Thoracic aorta (tissue), 2 donors: ENCODE measurements around the gene LRRK1. TPM values are rescaled to one million over a fixed set of nuclear protein-coding genes. Genes with fewer than 3 reads are reported as not detected.

Source experiments
- ATAC-seq: fragments of 150-250 bp; one replicate; pipeline ENCODE4 v1.8.0; 2017; ENCODE audit warnings: low read depth; ENCODE audit not compliant: insufficient number of reproducible peaks, low FRiP score
- DNase-seq: peaks from one replicate; pipeline ENCODE4 v3.0.0-alpha.2; 2020; ENCODE audit warnings: low spot score
- H3K27ac ChIP-seq, 2 donors: fragments of 200-600 bp; sonication (generic); 1 replicate in 1 of 2; 2 replicates in 1 of 2; pipeline ENCODE4 v1.5.1; 2016; ENCODE audit warnings: mild to moderate bottlenecking in 2 of 2, moderate library complexity in 2 of 2
- H3K27me3 ChIP-seq: fragments of 200-600 bp; sonication (generic); replicated peaks from 2 replicates; pipeline ENCODE4 v1.6.0; 2016; ENCODE audit warnings: mild to moderate bottlenecking; ENCODE audit not compliant: insufficient read depth
- H3K36me3 ChIP-seq: fragments of 200-600 bp; sonication (generic); one replicate; pipeline ENCODE4 v1.5.1; 2016
- H3K4me1 ChIP-seq, 2 donors: fragments of 200-600 bp; sonication (generic); 1 replicate in 1 of 2; 2 replicates in 1 of 2; pipeline versions ENCODE4 v1.5.1 to v1.6.0; 2016; ENCODE audit warnings: low read depth in 2 of 2, mild to moderate bottlenecking in 1 of 2; ENCODE audit not compliant: control insufficient read depth in 1 of 2
- H3K4me3 ChIP-seq: fragments of 200-600 bp; sonication (generic); 2 replicates; pipeline ENCODE4 v1.5.1; 2016; ENCODE audit warnings: mild to moderate bottlenecking
- H3K9me3 ChIP-seq: fragments of 200-600 bp; sonication (generic); 2 replicates; pipeline ENCODE4 v1.5.1; 2016
- total RNA-seq, 2 donors: library from RNA; depleted of rRNA; stranded (reverse); fragments of >200 nt; gene quantifications; one replicate each; pipeline versions ENCODE4 v1.1.0 to v1.2.3, GENCODE V29; 2016
- TF ChIP-seq, protein P1 (sequence below): fragments of 200-600 bp; sonication (generic); IDR thresholded peaks from one replicate; pipeline ENCODE4 v1.5.1; 2019; ENCODE audit warnings: antibody characterized with exemption

LRRK1 gene
- total RNA-seq, 2 donors from 2014 or later: 17.2 to 47.1 TPM

DNA sequence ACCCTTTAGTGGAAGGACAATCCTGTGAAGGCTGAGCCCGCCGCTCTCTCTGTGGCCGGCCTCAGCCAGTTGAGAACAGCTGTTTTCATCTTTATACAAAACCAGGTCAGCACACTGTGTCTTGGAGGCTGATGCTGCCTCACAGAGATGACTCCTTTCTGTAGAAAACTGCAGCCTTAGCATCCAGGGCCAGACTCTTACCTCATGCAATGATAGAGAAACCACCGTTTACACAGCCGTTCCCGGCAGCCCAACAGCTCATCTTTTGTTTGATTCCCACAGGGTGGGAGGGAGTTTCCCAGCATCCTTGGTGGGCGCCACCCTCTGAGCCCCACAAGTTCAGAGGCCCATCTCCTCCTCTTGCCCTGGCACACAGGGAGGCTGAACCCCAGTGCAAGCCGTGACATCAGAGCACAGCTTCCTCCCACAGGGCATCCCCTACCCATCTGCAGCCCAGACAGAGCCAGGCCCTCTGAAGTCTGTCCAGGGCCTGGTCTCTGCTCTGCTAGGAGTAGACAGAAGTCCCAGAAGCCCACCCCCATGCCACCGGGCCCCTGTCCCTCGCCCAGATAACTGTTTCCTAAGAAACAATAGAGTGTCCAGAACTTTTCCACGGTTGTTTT lies 105.0 kb downstream of the LRRK1 start:
- no peaks in the 10 kb centered on the region for H3K27me3 ChIP-seq
- TF ChIP-seq, protein P1, sequence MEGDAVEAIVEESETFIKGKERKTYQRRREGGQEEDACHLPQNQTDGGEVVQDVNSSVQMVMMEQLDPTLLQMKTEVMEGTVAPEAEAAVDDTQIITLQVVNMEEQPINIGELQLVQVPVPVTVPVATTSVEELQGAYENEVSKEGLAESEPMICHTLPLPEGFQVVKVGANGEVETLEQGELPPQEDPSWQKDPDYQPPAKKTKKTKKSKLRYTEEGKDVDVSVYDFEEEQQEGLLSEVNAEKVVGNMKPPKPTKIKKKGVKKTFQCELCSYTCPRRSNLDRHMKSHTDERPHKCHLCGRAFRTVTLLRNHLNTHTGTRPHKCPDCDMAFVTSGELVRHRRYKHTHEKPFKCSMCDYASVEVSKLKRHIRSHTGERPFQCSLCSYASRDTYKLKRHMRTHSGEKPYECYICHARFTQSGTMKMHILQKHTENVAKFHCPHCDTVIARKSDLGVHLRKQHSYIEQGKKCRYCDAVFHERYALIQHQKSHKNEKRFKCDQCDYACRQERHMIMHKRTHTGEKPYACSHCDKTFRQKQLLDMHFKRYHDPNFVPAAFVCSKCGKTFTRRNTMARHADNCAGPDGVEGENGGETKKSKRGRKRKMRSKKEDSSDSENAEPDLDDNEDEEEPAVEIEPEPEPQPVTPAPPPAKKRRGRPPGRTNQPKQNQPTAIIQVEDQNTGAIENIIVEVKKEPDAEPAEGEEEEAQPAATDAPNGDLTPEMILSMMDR: no peak
- no peaks in the 10 kb centered on the region for H3K9me3 ChIP-seq
- peaks cover 4% of the 10 kb centered on the region for H3K36me3 ChIP-seq
- no peaks in the 10 kb centered on the region for H3K4me1 ChIP-seq
- ATAC-seq (no peak), DNase-seq (no peak)
- H3K4me3 ChIP-seq: no peak overlapping the region
- H3K27ac ChIP-seq: no peak overlapping the region

GRCh38 chr15:101024706-101025500 lies 105.7 kb downstream of the LRRK1 start:
- Histone ChIP-seq H3K27ac (no peak overlapping the region), H3K4me1 (no peaks in the 10 kb centered on the region), H3K36me3 (peaks cover 6% of the 10 kb centered on the region), H3K27me3 (no peaks in the 10 kb centered on the region), H3K9me3 (no peaks in the 10 kb centered on the region), H3K4me3 (no peak overlapping the region)
- TF ChIP-seq, protein P1: no peak
- no peak for ATAC-seq
- DNase-seq: no peak

DNA sequence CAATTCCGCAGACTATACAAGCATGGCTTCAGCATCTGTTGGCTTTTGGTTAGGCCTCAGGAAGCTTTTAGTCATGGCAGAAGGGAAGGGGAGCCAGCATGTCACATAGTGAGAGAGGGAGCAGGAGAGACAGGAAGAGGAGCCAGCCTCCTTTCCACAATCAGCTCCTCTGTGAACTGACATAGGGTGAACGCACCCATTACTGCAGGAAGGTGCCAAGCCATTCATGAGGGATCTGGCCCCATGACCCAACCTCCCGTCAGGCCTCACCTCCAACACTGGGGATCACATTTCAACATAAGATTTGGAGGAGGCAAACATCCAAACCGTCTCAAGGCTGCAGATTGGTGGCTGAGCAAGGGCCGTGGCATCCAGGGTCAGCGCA lies 106.3 kb downstream of the LRRK1 start:
- H3K9me3 ChIP-seq: no peaks in the 10 kb centered on the region
- H3K36me3 ChIP-seq: peaks cover 6% of the 10 kb centered on the region
- ATAC-seq (no peak), DNase-seq (no peak)
- no peaks in the 10 kb centered on the region for H3K4me1 ChIP-seq
- no peak overlapping the region for H3K27ac ChIP-seq
- no peaks in the 10 kb centered on the region for H3K27me3 ChIP-seq
- TF ChIP-seq, protein P1: no peak
- no peak overlapping the region for H3K4me3 ChIP-seq

- no peak for ATAC-seq
- TF ChIP-seq, protein P1: no peak
- no peak for DNase-seq
- Histone ChIP-seq H3K4me1 (no peaks in the 10 kb centered on the region), H3K36me3 (peaks cover 4% of the 10 kb centered on the region), H3K9me3 (no peaks in the 10 kb centered on the region), H3K4me3 (no peak overlapping the region), H3K27me3 (no peaks in the 10 kb centered on the region), H3K27ac (no peak overlapping the region)
Measured at GRCh38 chr15:101025896-101026631, 106.9 kb downstream of the LRRK1 start.

DNA sequence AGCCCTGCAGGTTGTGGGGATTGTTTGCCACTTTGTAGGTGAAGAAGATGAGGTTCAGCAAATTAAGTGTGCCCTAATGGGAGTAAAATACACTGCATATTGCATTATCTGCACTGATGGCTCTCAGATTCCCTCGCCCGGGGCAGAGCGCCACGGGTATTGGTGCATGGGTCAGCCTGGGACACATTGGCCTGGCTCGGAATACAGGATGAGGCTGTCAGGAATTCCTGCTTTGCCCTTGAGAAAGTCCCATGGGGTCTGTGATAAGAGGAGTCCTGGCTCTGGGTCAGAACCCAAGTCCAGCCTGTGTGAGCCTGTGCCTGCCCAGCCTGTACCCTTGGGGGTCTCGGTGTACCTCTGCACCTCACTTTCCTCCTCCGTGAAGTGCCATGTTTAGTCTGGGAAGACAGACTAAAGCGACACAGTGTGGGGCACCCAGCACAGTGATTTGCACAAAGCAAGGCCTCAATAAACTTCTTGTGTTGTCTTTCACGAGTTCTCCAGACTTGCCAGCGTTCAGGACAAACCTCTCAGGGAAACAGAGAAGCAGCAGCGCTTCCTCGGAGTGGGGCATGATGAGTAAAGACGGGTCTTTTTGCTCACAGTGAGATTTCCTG lies 107.6 kb downstream of the LRRK1 start:
- ATAC-seq (no peak), DNase-seq (no peak)
- no peaks in the 10 kb centered on the region for H3K9me3 ChIP-seq
- no peaks in the 10 kb centered on the region for H3K4me1 ChIP-seq
- TF ChIP-seq, protein P1: no peak
- H3K36me3 ChIP-seq: peaks cover 4% of the 10 kb centered on the region
- H3K4me3 ChIP-seq: no peak overlapping the region
- no peak overlapping the region for H3K27ac ChIP-seq
- H3K27me3 ChIP-seq: no peaks in the 10 kb centered on the region
